HG03066 (cell line): ENCODE results near the gene UBE3B.

ENCODE experiments used
- ATAC-seq: cut with Tn5 transposase; IDR thresholded peaks from one replicate; pipeline ENCODE4 v1.9.1; 2021; ENCODE audit warnings: low read depth; ENCODE audit not compliant: unreplicated experiment

The UBE3B gene

DNA sequence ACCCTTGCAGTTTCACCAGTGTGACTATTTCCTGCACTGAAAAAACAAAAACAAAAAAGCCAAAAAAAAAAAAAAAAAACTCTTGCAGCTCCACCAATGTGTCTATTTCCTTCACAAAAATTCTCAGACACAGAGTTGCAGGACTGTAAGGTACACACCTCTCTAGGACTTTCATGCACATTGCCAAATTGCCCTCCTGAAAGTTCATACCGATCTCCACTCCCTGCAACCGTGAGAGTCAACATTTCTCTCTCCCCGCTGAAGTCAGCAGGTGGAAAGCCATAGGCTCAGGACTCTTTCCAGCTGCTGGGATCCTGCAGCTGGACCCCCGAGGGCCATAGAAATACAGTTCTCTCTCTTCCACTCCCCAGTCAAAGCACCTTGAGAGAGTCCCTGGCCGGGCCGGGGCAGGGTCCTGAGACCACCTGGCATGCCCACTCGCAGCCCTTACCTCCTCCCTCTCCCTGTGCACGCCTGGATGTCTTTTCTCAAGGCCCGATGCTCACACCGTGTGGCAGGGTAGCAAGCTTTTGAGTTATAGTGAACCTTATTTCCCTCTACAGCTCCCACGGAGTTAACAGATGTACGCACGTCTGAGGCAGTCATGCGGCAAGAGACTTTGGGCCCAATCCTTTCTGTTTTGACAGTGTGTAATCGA lies 72.3 kb downstream of the UBE3B start:
- ATAC-seq = no peak

DNA sequence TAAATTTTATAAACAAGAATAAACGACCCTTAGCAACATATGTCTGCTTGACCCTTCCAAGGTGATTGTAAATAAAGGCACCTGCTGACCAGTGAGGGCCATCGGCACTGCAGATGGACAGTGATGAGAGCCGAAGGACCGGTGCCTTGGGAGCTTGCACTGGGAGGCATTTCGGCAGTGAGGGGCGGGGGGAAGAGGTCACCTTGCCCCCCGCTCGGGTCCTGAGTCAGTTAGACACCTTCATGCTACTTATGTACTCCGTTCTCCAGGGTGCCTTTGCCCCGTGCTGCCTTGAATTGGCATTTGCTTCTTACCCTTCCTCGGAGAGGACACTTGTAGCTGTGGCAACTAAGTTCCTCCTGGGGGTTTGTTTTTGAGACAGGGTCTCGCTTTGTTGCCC lies 72.8 kb downstream of the UBE3B start:
- no peak for ATAC-seq

DNA sequence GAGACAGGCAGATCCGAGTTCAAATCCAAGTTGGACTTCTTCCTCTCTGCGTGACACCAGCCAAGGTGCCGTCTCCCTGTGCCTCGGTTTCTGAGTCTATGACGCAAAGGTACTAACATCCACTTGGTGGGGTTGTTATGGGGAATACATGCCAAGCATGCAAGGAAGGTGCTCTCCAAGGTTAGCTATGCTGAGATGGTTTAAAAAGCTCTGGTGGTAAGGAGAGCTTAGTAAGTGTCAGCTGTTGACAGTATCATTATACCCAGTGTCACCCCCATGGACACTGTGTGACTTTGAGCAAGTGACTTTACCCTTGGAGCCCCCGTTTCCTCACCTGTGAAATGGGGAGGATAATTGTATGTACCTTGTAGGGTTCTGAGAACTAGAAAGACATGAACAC lies 73.7 kb downstream of the UBE3B start:
- ATAC-seq = no peak

GRCh38 chr12:109552971-109553370 lies 75.5 kb downstream of the UBE3B start:
- ATAC-seq = no peak

DNA sequence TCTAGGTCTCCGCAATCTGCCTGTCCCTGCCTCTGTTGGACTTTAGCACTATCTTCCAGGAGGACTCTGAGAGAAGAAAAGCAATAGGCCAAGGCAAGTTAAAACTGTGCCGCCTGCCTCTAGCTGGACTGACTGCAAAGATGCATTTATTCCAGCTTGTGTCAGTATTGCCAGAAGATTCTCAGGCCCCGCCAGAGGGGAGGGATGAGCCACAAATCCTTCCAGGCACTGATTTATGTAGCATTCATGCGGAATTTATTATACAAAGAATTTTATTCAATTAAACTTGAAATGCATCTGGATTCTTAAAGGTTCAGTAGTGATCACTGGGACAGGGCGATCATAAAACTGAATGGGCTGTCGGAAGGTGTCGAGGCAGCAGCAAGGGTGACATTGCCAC lies 76.0 kb downstream of the UBE3B start:
- ATAC-seq = no peak

DNA sequence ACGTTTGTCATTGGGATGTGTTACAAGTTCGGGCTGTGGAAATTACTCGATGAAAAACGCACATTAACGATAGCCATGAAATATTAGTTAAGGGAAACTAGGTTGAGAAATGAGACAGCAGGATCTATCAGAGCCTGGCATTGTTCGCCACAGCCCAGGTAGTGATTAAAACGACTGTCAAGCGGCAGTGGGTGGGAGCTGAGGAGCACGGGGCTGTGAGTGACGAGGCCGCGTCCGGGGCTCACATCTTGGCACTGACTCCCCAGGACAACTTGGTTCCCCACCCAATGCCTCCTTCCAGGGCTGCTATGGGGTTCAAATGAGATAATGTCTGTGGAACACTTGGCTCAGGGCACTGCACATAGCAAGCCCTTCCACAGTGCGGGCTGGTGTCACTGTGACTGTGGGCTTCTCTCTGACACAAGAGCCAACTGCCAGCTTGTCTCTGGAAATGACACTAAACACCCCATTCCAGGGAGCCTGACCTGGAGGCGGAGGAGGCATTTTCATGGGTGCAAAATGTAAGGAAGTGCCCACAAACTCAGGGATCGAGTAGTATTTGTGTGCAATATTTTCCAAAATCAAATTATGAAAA lies 76.6 kb downstream of the UBE3B start:
- no peak for ATAC-seq

GRCh38 chr12:109554761-109555160 lies 77.3 kb downstream of the UBE3B start:
- no peak for ATAC-seq

DNA sequence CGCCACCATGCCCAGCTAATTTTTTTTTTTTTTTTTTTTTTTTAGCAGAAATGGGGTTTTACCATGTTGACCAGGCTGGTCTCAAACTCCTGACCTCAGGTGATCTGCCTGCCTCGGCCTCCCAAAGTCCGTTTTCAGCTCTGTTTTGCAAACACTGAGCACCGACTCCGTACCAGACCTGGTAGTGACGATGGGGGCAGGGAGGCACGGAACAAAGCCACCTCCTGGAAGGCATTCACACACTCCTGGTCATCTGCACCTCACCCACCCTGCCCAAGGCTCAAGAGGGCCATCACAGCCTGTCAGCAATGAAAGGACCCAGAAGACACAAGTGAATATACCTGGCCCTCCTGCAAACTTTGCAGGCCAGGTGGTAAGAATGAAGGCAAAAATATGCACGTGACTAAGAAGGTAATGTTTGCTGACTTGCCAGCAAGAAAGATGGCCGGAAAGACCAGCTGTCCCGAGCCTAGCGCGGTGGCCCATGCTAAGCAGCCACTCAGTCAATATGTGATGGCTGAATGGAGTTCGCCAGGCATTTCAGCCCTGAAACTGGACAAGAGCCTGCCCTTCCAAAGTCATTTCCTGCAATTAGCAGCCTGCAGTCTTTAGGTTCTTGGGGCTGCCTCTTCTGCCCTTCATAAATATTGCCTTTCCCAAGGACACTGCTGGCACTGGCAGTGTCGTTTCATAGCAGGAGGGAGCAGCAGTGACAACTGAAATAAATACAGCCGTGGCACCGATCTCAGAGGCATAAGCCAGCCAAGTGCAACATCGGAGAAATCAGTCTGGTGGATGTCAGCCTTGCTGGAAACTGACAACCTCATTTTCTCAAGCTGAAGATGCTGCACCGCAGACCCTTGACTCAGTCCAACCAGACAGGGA lies 78.2 kb downstream of the UBE3B start:
- ATAC-seq = no peak

GRCh38 chr12:109557200-109557599 lies 79.8 kb downstream of the UBE3B start:
- no peak for ATAC-seq

DNA sequence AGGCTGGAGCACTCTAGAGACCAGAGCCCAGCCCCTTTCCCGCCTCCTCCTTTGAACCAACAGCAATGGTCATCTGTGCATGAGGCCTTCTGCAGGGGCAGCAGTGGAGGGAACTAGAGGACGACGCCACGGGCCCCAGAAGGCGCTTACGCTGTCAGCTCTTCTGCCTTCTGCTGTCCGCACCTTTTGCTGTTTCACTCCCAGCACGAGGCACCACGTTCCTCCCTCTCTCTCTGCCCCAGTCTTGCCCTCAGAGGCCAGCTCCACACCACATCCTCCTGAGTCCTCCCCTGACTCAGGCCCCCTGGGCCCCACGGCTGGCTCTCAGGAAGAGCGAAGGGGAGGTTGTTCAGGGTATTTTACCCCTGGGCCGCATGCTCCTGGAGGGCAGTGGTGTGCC lies 80.4 kb downstream of the UBE3B start:
- ATAC-seq = no peak

DNA sequence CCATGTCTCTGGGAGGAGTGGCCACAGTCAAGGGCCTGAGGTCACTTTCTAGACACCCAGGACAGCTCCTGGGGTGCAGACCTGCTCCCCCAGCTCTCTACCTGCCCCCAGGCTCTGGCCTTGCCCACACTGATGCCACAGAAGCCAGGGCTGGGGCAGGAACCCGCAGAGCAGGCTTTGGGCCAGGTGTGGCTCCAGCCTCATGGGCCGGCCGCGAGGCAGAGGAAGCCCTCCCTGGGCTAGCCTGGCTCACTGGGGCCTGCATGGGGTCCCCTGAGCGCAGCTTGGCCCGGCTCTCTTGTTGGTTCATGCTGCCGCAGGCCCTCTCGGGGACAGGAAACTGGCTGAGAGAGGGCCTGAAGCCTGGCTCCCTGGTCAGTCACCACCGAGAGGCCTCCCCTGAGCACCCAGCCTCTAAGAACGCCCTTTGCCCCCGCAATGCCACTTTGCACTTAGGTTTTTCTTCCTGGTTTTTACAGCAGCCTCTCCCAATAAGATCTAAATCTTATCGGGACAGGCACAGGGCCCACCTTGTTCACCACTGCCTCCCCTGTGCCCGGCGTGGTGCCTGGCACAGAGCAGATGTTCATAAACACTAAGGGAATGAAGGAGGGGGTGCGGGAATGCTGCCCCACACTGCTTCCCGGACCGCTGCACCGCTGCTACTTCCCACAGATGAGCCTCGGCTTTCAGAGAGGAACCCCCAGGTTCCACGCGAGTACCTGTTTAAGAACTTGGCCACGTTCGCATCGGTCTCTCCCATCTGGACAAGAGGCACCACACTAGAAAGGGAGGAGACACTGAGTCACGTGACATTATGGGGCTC lies 81.2 kb downstream of the UBE3B start:
- no peak for ATAC-seq

DNA sequence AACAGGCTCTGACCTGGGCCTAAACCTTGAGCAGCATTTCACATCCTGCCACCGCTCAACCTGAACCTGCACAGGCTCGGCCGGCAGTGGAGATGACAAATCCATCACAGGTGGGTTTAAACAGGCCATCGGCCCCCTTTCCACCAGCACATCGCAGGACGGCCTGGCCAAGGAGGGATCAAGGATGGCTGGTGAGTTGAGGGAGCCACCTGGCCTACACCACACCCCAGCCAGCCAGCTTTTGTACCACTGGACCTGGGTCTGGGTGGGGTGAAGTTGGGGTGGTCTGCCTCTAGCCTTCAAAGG lies 81.7 kb downstream of the UBE3B start:
- ATAC-seq = no peak

- no peak for ATAC-seq
Observed at GRCh38 chr12:109559601-109560000, 82.2 kb downstream of the UBE3B start.

DNA sequence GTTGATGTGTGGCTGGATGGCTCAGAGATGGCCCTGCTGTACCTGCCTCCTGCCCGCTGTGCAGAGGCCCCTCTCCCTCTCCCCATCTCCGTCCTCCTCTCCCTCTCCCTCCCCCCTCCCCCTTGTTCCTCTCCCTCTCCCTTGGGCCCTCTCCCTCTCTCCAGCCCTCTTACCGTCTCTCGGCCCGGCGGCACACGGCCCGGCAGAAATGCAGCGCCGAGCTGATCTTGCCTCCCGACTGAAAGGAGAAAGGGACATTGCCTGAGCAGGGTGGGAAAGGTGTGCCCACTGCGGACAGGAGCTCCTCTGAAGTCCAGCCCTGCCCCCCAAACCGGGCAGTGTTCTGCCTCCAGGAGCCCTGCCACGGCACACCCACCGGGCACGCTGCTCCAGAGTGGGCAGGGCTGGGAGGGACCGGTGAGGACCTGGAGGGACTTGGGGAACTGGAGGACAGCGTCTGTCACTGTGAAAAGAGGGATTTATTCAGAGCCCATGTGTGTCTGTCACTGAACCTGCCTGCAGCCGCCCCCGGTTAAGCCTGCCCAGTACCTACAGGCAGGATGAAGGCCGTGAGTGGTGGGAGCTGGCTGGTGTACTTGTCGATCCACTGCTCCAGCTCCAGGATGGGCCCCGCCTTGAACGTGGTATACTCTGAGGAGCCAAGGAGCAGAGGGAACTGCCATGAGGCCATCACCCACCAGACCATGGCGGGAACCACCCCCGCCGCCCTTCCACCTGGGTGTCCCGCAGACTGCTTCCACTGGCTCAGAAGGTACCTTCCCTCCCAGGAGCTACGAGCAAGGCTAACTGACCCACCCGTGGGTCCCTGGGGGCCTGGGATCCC lies 83.7 kb downstream of the UBE3B start:
- no peak for ATAC-seq

GRCh38 chr12:109561711-109562030 lies 84.2 kb downstream of the UBE3B start:
- ATAC-seq = no peak

GRCh38 chr12:109562871-109563270 lies 85.4 kb downstream of the UBE3B start:
- ATAC-seq = no peak

- ATAC-seq = no peak
Observed at GRCh38 chr12:109563291-109564284, 86.2 kb downstream of the UBE3B start.

GRCh38 chr12:109566424-109566823 lies 89.0 kb downstream of the UBE3B start:
- no peak for ATAC-seq

DNA sequence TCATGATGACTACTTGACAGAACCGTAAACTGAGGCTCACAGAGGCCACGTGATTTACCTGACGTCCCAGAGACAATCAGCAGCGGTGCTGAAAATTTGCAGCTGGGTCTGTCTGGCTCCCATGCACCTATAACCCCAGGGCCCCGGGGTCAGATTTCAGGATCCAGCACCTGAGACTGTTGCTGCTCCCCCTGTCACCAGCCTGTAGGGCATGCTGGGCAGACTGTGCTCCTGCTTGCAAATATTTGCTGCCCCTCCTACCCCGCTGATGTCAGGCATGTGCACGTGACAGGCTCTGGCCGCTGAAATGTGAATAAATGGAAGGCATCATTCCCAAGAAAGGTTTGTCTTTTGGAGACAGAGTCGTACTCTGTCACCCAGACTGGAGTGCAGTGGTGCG lies 89.9 kb downstream of the UBE3B start:
- ATAC-seq = no peak
